Tibial nerve (tissue), 4 donors: ENCODE measurements around the gene CD247. TPM values are rescaled to one million over a fixed set of nuclear protein-coding genes. Genes with fewer than 3 reads are reported as not detected.

ENCODE experiments used
- DNase-seq, 2 donors: peaks; one replicate each; pipeline ENCODE4 v3.0.0-alpha.2; 2019; ENCODE audit warnings: low spot score in 2 of 2
- H3K27ac ChIP-seq, 4 donors: fragments of 200-600 bp; sonication (generic) in 3 of 4; one replicate each; pipeline ENCODE4 v1.5.1; 2017 to 2019; ENCODE audit warnings: mild to moderate bottlenecking in 1 of 4
- H3K27me3 ChIP-seq, 2 donors: fragments of 200-600 bp; sonication (generic) in 1 of 2; one replicate each; pipeline versions ENCODE4 v1.5.1 to v1.6.0; 2017 to 2019
- H3K36me3 ChIP-seq, 3 donors: fragments of 200-600 bp; sonication (generic); one replicate each; pipeline ENCODE4 v1.5.1; 2018 to 2019
- H3K4me1 ChIP-seq, 4 donors: fragments of 200-600 bp; sonication (generic) in 3 of 4; one replicate each; pipeline ENCODE4 v1.5.1; 2017 to 2019
- H3K4me3 ChIP-seq, 4 donors: fragments of 200-600 bp; sonication (generic) in 3 of 4; one replicate each; pipeline ENCODE4 v1.5.1; 2017 to 2019; ENCODE audit warnings: mild to moderate bottlenecking in 1 of 4, moderate library complexity in 1 of 4
- H3K9me3 ChIP-seq, 4 donors: fragments of 200-600 bp; sonication (generic) in 3 of 4; one replicate each; pipeline ENCODE4 v1.5.1; 2017 to 2019
- CTCF ChIP-seq, 5 experiments: fragments of 200-600 bp in 3 of 5; fragments of 450-650 bp in 2 of 5; sonication (generic) in 3 of 5; IDR thresholded peaks; one replicate each; pipeline ENCODE4 v1.5.1; 2016 to 2019; ENCODE audit warnings: antibody characterized with exemption in 5 of 5, mild to moderate bottlenecking in 3 of 5, moderate library complexity in 2 of 5
- EP300 ChIP-seq, 2 donors: sonication (generic); formaldehyde crosslinking; IDR thresholded peaks; one replicate each; pipeline ENCODE4 v1.6.1; 2017; ENCODE audit warnings: antibody characterized with exemption in 2 of 2, mild to moderate bottlenecking in 1 of 2
- POLR2A ChIP-seq, 2 donors: fragments of 450-650 bp; IDR thresholded peaks; one replicate each; pipeline ENCODE4 v1.6.1; 2017; ENCODE audit warnings: antibody characterized with exemption in 2 of 2, mild to moderate bottlenecking in 2 of 2, moderate library complexity in 2 of 2
- whole genome bisulfite sequencing, 2 donors: methylation state at CpG; one replicate each; pipeline ENCODE4 v1.1.5; 2018; 5-methylcytosine and 5-hydroxymethylcytosine counted together
- total RNA-seq, 4 donors: library from RNA; depleted of rRNA; stranded (reverse); fragments of >200 nt; gene quantifications; one replicate each; pipeline ENCODE4 v1.1.0, GENCODE V29; 2016

Gene CD247
- total RNA-seq, 4 donors from 2014 or later, result 1.2 to 1.5 (median 1.4) TPM; not detected in 1

GRCh38 chr1:167554028-167554779, 35.9 kb upstream of the CD247 start:
- Histone ChIP-seq H3K27ac (peak overlapping the region in 3 of 4 donors; percentile 55 to 89 (median 88)), H3K4me3 (peak overlapping the region; percentile 61 to 90 (median 72)), H3K9me3 (no peaks in the 10 kb centered on the region), H3K4me1 (peaks cover 0 to 31% (median 9%) of the 10 kb centered on the region in 4 donors), H3K36me3 (no peaks in the 10 kb centered on the region), H3K27me3 (no peaks in the 10 kb centered on the region)
- WGBS, 2 donors, result 10 to 11% methylated on average over 15 of the region's 15 CpGs
- DNase-seq, result no peak
- TF ChIP-seq POLR2A (IDR thresholded peaks at IDR 0.05) (no peak), CTCF (IDR thresholded peaks at IDR 0.05) (no peak)

- no peaks in the 10 kb centered on the region for H3K27me3 ChIP-seq
- peak in 1 of 2 donors; percentile 82 for TF ChIP-seq EP300 (IDR thresholded peaks at IDR 0.05)
- peak; percentile 81 to 93 for TF ChIP-seq POLR2A (IDR thresholded peaks at IDR 0.05)
- TF ChIP-seq CTCF (IDR thresholded peaks at IDR 0.05), result peak in 3 of 5 experiments; percentile 12 to 52 (median 49)
- peak; percentile 84 to 91 for DNase-seq
- peak within 1 kb of the TSS; percentile 61 to 90 (median 72) for H3K4me3 ChIP-seq
- 2% methylated on average over 50 to 66 of the region's 90 CpGs for WGBS, 2 donors
- H3K9me3 ChIP-seq, result no peaks in the 10 kb centered on the region
- no peaks in the 10 kb centered on the region for H3K36me3 ChIP-seq
- H3K4me1 ChIP-seq, result peaks cover 0 to 38% (median 9%) of the 10 kb centered on the region in 4 donors
- peak within 1 kb of the TSS; percentile 65 to 89 (median 85) for H3K27ac ChIP-seq
Observed at GRCh38 chr1:167553136-167554027, 35.1 kb upstream of the CD247 start, which contains the start of gene CREG1. CREG1 (minus strand) TSS chr1:167553762.

DNA sequence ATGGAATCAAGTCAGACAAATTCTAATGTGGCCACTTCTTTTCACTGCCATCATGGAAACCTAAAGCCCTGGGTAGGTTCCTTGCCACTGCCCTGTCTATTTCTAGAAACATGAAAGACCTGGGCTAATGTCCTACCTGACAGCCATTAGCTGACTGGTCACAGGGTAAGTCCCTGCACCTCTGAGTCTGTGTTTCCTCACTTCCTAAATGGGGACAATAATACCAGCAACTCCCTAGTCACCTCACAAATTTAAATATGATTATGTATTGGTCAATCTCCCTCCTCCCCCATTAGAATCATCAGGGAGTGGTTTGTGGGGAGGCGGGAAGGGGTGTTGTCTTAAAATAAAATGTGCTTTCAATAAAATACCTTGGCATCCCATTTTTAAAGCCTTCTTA, 33.0 kb upstream of the CD247 start:
- H3K9me3 ChIP-seq, result no peaks in the 10 kb centered on the region

GRCh38 chr1:167548059-167548932, 30.0 kb upstream of the CD247 start:
- H3K27ac ChIP-seq, result peak overlapping the region in 2 of 4 donors; percentile 73 to 76
- peaks cover 0 to 34% (median 3%) of the 10 kb centered on the region in 4 donors for H3K4me1 ChIP-seq
- no peaks in the 10 kb centered on the region for H3K9me3 ChIP-seq
- peaks cover 0 to 41% (median 0%) of the 10 kb centered on the region in 3 donors for H3K36me3 ChIP-seq
- peak; percentile 42 to 76 for TF ChIP-seq EP300 (IDR thresholded peaks at IDR 0.05)
- TF ChIP-seq POLR2A (IDR thresholded peaks at IDR 0.05), result peak in 1 of 2 donors; percentile 11
- no peak for TF ChIP-seq CTCF (IDR thresholded peaks at IDR 0.05)
- no peak for DNase-seq
- H3K27me3 ChIP-seq, result no peaks in the 10 kb centered on the region
- H3K4me3 ChIP-seq, result peak overlapping the region in 1 of 4 donors; percentile 1
- WGBS, 2 donors, result 50 to 57% methylated on average over 5 of the region's 5 CpGs

More for the DNA sequence above, 33.0 kb upstream of the CD247 start:
- 88 to 90% methylated on average over 1 of the region's 1 CpG for WGBS, 2 donors
- H3K4me3 ChIP-seq, result peak overlapping the region in 1 of 4 donors; percentile 61
- TF ChIP-seq EP300 (IDR thresholded peaks at IDR 0.05), result no peak
- TF ChIP-seq POLR2A (IDR thresholded peaks at IDR 0.05), result no peak
- TF ChIP-seq CTCF (IDR thresholded peaks at IDR 0.05), result no peak
- H3K27me3 ChIP-seq, result no peaks in the 10 kb centered on the region
- peaks cover 0 to 13% (median 0%) of the 10 kb centered on the region in 3 donors for H3K36me3 ChIP-seq
- DNase-seq, result no peak
- peaks cover 0 to 45% (median 9%) of the 10 kb centered on the region in 4 donors for H3K4me1 ChIP-seq
- H3K27ac ChIP-seq, result peak overlapping the region in 1 of 4 donors; percentile 15
